Astrocyte (in vitro differentiated cells and primary cell): Measurements from ENCODE around the gene PRAMEF6.
"Not testable (repeated sequence)": the region's sequence is repeated elsewhere in the genome, so short reads cannot be mapped to it uniquely, and the experiment has no call there.

Experiments used
- CTCF ChIP-seq: IDR thresholded peaks from 2 replicates; pipeline ENCODE4 v1.5.1; 2011; ENCODE audit warnings: low read depth, mild to moderate bottlenecking, inconsistent platforms, low read length, moderate library complexity; ENCODE audit not compliant: insufficient read depth
- EZH2 ChIP-seq: IDR thresholded peaks from 2 replicates; pipeline ENCODE4 v1.6.1; 2012; ENCODE audit warnings: mild to moderate bottlenecking, low read length, inconsistent platforms; ENCODE audit not compliant: insufficient read depth

DNA sequence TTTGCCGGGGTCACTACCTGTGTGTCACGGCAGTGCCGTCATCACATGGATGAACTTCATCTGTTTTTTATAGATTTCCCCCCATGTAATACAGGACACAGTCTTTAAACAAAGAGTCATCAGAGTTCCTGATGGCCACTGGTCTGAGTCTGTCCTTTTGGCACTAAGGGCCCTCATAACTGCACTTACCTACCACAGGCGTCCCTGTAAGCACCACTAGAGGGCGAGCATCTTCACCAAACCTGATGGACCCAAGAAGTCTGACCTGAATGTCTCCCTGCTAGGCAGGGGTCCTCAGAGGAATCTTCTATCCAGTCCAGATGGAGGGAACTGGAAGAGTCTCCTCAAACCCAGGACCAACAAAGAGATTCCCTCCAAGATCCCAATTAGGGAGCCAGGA, 23.0 kb downstream of the PRAMEF6 start:
- not testable (repeated sequence) for TF ChIP-seq CTCF, EZH2
